ENCODE measurements around the gene HTR5A.
A peak's percentile ranks its signal among the peaks of the same experiment; 100 is the strongest.
"Not testable (repeated sequence)": the region's sequence is repeated elsewhere in the genome, so short reads cannot be mapped to it uniquely, and the experiment has no call there.

HTR5A gene

DNA sequence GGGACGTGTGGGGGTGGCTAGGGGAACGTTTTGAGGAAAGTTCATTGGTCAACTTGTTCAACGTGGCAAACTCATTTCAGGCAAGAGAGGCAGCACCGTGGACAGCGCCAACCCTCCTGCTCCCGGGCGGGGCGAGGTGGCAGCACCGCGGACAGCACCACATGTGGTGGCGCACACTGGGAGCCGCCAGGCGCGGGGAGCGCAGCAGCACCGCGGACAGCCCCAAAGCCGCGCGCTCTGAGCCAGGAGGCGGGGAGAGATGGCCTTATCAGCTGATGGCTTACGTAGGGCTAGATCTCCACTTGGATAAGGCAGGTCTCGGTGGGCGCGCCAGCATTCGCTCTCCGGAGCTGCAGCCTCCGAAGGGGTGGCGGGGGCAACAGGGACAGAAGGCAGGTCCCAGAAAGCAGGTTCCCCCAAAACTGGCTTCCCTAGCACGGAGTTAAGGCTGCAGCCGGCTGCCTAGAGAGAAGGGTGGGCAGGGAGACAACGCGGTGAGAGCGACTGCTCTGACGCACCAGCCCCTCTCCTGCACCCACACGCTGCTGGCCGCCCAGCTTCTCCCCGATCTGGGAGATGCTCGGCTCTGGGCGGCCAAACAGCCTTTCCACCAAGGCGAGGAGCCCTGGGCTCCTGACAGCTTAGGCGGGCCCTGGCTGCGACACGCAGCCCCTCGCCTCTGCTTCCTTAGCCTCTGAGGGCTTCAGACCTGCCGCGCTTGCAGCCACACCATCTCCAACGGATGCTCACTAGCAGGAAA, at the start of gene HTR5A:
TSS of gene HTR5A (plus strand) at position 333 of the 760 bp plus-strand sequence. CDS start 576 bp downstream, outside the sequence.
- H3K27ac Mint-ChIP-seq: no peak within 1 kb of the TSS
- peaks cover 0 to 3% of the 10 kb centered on the region in 2 donors for H3K4me1 Mint-ChIP-seq
- H3K4me3 Mint-ChIP-seq: no peak within 1 kb of the TSS
- peaks cover 58 to 62% of the 10 kb centered on the region in 2 donors for H3K27me3 Mint-ChIP-seq
- DNase-seq (peak; percentile 73), ATAC-seq (replicated peaks) (peak; percentile 98 to 99)
- H3K36me3 Mint-ChIP-seq: no peaks in the 10 kb centered on the region
- peaks cover 0 to 3% of the 10 kb centered on the region in 2 donors for H3K9me3 Mint-ChIP-seq

DNA sequence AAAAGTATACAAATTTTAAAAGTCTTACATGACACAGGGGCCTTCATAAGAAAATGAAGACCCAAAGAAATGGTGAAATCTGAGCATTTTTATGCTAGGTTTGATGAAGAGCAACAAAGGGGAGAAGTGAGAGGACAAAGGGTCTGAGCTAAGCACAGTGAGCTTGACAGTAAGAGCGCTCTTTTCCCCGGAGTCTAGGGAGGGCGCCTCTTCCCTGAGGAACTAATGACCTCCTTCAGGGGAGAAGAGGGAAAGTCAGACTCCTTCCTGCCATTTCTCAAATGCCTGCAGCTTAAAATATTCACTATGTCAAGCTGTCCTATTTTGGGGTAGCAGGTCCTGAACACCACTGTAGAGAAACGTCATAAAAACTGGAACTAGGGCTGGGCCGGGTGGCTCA, 49.1 kb upstream of the HTR5A start:
- peaks cover 4 to 7% of the 10 kb centered on the region in 2 donors for H3K27me3 Mint-ChIP-seq
- no peak overlapping the region for H3K4me3 Mint-ChIP-seq
- DNase-seq (no peak), ATAC-seq (replicated peaks) (no peak)
- H3K27ac Mint-ChIP-seq: no peak overlapping the region
- no peaks in the 10 kb centered on the region for H3K4me1 Mint-ChIP-seq
- H3K36me3 Mint-ChIP-seq: no peaks in the 10 kb centered on the region
- peaks cover 0 to 2% of the 10 kb centered on the region in 2 donors for H3K9me3 Mint-ChIP-seq

DNA sequence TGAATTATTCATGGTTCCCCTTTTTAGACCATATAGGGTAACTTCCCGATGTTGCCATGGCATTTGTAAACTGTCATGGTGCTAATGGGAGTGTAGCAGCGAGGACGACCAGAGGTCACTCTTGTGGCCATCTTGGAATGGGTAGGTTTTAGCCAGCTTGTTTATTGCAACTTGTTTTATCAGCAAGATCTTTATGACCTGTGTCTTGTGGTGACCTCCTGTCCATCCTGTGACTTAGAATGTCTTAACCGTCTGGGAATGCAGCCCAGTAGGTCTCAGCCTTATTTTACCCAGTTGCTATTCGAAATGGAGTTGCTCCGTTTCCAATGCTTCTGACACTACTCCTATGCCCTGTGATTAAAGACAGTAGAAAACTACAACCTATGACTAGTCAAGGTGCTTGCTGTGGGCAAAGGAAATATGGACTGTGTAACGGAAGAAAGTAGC, 48.4 kb upstream of the HTR5A start:
- Mint-ChIP-seq H3K9me3 (peaks cover 0 to 2% of the 10 kb centered on the region in 2 donors), H3K27ac (no peak overlapping the region), H3K4me3 (no peak overlapping the region), H3K36me3 (no peaks in the 10 kb centered on the region), H3K27me3 (peaks cover 4 to 8% of the 10 kb centered on the region in 2 donors), H3K4me1 (no peaks in the 10 kb centered on the region)
- no peak for ATAC-seq (replicated peaks)
- DNase-seq: no peak

DNA sequence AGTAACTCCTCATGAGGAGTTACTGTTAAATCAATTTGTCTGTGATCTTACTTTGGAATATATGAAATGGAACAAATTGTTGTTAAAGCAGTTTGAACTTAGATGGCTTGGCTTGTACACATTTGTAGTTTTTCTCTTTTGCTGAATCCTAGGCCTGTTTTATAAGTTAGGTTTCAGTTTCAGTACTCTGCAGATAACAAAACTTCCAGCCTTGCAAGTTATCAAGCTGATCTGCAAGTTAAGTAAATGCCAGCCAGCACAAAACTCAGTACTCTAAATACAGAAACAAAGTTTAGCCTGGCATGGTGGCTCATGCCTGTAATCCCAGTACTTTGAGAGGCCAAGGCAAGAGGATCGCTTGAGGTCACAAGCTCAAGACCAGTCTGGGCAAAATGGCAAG, 42.2 kb upstream of the HTR5A start:
- Mint-ChIP-seq H3K4me3 (no peak overlapping the region), H3K27me3 (peaks cover 16 to 31% of the 10 kb centered on the region in 2 donors), H3K27ac (no peak overlapping the region), H3K4me1 (no peaks in the 10 kb centered on the region), H3K9me3 (peaks cover 0 to 6% of the 10 kb centered on the region in 2 donors), H3K36me3 (no peaks in the 10 kb centered on the region)
- DNase-seq (no peak), ATAC-seq (replicated peaks) (no peak)

DNA sequence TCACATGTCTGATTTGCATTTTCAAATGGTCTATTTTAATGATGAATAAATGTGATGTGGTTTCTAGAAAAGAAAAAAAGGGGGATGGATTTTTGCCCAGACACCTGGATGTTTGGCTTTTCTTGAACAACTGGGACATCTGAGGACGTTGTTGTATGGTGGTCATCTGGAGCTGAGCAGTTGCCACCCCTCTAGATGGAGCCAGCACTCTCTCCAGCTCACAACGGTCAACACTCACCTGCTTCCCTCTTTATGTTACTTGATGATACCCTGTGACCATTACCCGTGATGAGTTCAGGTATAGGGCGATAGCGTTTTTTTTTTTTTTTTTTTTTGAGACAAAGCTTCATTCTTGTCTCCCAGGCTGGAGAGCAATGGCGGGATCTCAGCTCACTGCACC, 37.1 kb upstream of the HTR5A start:
- Mint-ChIP-seq H3K9me3 (peaks cover 5 to 8% of the 10 kb centered on the region in 2 donors), H3K27me3 (peaks cover 21 to 33% of the 10 kb centered on the region in 2 donors), H3K27ac (no peak overlapping the region), H3K4me3 (no peak overlapping the region), H3K4me1 (no peaks in the 10 kb centered on the region), H3K36me3 (peaks cover 3 to 4% of the 10 kb centered on the region in 2 donors)
- ATAC-seq (replicated peaks) (no peak), DNase-seq (no peak)

DNA sequence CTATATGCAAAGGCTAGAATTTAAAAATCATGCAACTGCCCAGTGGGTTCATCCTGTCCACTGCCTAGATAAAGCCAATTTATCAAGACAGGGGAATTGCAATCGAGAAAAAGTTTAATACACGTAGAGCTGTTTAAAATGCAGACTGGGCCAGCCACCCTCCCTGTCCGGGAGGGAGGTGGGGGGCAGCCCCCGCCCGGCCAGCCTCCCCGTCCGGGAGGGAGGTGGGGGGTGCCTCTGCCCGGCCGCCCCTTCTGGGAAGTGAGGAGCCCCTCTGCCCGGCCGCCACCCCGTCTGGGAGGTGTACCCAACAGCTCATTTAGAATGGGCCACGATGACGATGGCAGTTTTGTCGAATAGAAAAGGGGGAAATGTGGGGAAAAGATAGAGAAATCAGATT, 35.6 kb upstream of the HTR5A start:
- Mint-ChIP-seq H3K27me3 (peaks cover 18 to 30% of the 10 kb centered on the region in 2 donors), H3K9me3 (peaks cover 10 to 11% of the 10 kb centered on the region in 2 donors)
- H3K4me3 Mint-ChIP-seq; DNase-seq; H3K27ac Mint-ChIP-seq; H3K4me1 Mint-ChIP-seq; H3K36me3 Mint-ChIP-seq; ATAC-seq (replicated peaks): not testable (repeated sequence)

DNA sequence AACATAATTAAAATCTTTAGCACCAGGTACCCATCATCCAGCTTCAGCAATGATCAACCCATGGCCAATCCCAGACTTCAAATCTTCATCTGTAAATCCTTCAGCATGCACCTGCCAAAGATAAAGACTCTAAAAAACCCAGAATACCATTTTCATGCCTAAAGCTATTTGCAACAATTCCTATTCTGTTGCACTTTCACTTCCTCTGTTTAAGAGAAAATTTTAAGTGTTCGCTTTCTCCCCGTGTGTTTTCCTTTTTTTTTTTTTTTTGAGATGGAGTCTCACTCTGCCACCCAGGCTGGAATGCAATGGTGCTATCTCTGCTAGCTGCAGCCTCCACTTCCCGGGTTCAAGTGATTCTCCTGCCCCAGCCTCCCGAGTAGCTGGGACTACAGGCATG, 31.8 kb upstream of the HTR5A start:
- Mint-ChIP-seq H3K9me3 (peaks cover 8 to 16% of the 10 kb centered on the region in 2 donors), H3K4me3 (no peak overlapping the region), H3K36me3 (peaks cover 3 to 4% of the 10 kb centered on the region in 2 donors), H3K27ac (no peak overlapping the region), H3K4me1 (no peaks in the 10 kb centered on the region), H3K27me3 (peaks cover 21 to 29% of the 10 kb centered on the region in 2 donors)
- DNase-seq (no peak), ATAC-seq (replicated peaks) (no peak)

DNA sequence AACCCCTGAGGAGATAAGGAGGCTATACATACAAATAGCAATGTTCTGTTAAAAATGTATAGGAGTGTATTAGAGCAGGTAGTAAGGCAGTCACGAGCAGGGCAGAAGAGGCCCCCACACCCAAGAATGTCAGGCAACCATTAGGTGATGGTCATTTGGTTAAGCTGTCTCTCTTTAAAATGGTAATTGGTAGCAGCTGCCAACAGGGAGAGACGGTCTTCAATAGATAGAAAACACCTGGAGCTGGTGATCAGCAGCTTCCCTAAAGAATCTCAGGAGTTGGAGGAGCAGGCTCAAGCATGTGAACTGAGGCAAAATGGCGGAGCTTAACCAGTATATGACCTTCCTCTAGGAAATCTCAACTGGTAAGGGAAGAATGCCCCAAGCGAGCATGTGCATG, 26.4 kb upstream of the HTR5A start:
- Mint-ChIP-seq H3K27ac (no peak overlapping the region), H3K4me1 (no peaks in the 10 kb centered on the region), H3K9me3 (peaks cover 4 to 9% of the 10 kb centered on the region in 2 donors), H3K36me3 (no peaks in the 10 kb centered on the region), H3K4me3 (no peak overlapping the region), H3K27me3 (peaks cover 17 to 29% of the 10 kb centered on the region in 2 donors)
- ATAC-seq (replicated peaks) (no peak), DNase-seq (no peak)

DNA sequence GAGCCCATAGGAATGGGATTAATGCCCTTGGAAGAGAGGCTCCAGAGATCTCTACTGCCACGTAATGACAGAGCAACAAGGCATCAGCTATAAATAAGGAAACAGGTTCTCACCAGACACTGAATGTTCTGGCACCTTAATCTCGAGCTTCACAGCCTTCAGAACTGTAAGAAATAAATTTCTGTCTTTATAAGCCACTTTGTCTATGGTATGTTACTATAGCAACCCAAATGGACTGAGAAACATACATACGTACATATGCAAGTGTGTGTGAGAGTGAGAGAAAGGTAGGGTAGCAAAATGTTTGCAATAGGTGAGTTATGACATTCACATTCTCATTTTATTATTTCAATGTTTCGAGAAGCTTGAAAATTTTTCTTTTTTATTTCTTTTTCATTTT, 22.1 kb upstream of the HTR5A start:
- H3K9me3 Mint-ChIP-seq: peaks cover 0 to 5% of the 10 kb centered on the region in 2 donors
- H3K27me3 Mint-ChIP-seq: peaks cover 11 to 21% of the 10 kb centered on the region in 2 donors
- DNase-seq (no peak), ATAC-seq (replicated peaks) (no peak)
- H3K4me1 Mint-ChIP-seq: no peaks in the 10 kb centered on the region
- no peak overlapping the region for H3K4me3 Mint-ChIP-seq
- H3K36me3 Mint-ChIP-seq: no peaks in the 10 kb centered on the region
- H3K27ac Mint-ChIP-seq: no peak overlapping the region

DNA sequence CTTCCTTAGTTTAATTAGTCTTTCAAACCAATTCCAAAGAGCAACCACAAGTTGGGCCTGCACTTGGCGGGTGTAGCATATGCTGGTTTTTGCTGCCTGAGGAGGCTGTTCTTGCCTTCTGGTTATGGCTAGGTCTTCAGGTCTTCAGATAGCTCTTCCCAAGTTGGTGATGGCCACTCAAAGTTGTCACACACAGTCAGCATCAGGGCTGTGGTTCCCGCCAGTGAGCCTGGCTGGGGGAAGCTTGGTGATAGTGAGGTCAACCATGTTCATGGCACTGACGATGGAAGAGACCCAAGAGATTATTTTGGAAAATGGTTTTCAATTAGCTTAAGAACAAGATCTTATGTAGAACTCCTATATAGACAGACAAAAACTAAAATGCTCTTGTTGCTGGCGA, 18.8 kb upstream of the HTR5A start:
- Mint-ChIP-seq H3K9me3 (no peaks in the 10 kb centered on the region), H3K4me1 (no peaks in the 10 kb centered on the region), H3K27ac (no peak overlapping the region), H3K4me3 (no peak overlapping the region), H3K36me3 (no peaks in the 10 kb centered on the region), H3K27me3 (peaks cover 15 to 30% of the 10 kb centered on the region in 2 donors)
- DNase-seq: no peak
- no peak for ATAC-seq (replicated peaks)

DNA sequence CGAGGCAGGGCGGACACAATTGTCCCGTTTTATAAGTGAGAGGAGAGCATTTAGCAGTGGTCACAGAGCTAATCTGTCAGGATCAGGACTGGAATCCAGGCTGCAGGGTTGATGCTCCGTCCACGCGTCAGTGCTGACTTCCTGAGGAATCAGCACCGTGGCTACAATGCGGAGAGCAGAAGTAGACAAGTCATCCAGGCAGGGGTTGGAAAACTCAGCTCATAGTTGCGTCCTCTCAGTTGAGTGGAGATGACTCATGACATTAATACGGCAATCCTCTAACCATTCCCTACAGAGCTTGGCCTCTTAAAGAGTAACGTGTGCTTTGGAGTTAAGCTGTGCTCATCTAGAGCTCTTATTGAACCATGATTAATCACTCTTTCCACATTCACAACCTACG, 17.1 kb upstream of the HTR5A start:
- no peak overlapping the region for H3K27ac Mint-ChIP-seq
- peaks cover 19 to 30% of the 10 kb centered on the region in 2 donors for H3K27me3 Mint-ChIP-seq
- no peaks in the 10 kb centered on the region for H3K4me1 Mint-ChIP-seq
- no peak for DNase-seq
- no peaks in the 10 kb centered on the region for H3K36me3 Mint-ChIP-seq
- no peak overlapping the region for H3K4me3 Mint-ChIP-seq
- ATAC-seq (replicated peaks): no peak
- no peaks in the 10 kb centered on the region for H3K9me3 Mint-ChIP-seq

DNA sequence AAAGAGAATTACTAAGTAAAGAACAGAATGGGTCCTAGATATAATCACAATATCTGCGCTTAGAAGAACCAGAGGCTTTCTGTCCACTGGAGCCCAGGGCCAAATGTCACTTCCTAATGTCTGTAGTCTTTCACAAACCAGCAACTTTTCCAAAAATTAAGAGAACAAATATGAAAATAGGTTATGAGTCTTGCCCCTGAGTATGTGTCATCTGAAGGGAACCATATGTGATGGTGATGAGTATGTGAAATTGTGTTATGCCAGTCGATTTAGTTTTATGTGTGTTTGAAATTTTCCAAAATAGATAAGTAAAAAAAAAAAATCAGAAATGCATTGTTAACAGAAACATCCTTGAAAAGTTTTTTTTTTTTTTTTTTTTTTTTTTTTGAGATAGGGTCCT, 15.4 kb upstream of the HTR5A start:
- no peak for ATAC-seq (replicated peaks)
- no peak overlapping the region for H3K4me3 Mint-ChIP-seq
- H3K27ac Mint-ChIP-seq: no peak overlapping the region
- H3K4me1 Mint-ChIP-seq: no peaks in the 10 kb centered on the region
- H3K9me3 Mint-ChIP-seq: no peaks in the 10 kb centered on the region
- DNase-seq: no peak
- H3K27me3 Mint-ChIP-seq: peaks cover 23 to 30% of the 10 kb centered on the region in 2 donors
- no peaks in the 10 kb centered on the region for H3K36me3 Mint-ChIP-seq

DNA sequence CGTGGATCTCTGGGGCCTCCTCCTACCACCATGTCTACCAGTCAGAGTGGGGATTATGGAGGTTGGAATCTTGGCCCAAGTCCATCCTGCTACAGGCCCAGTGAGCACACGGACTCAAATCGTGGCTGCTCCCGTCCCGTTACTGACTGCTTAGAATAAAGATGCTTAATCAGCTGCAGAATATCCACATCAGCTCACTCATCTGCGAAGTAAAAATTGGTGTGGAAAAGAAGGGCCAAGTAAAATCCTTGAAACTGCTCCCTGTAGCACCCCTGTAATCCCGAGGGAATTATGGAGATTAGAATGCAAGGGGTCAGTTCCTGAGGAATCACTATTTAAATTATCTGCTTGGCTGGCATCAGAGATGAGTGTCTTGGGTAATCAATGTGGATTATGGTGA, 13.0 kb upstream of the HTR5A start:
- Mint-ChIP-seq H3K36me3 (no peaks in the 10 kb centered on the region), H3K9me3 (no peaks in the 10 kb centered on the region), H3K4me1 (no peaks in the 10 kb centered on the region), H3K27ac (no peak overlapping the region), H3K4me3 (no peak overlapping the region), H3K27me3 (peaks cover 33 to 42% of the 10 kb centered on the region in 2 donors)
- ATAC-seq (replicated peaks): no peak
- DNase-seq: no peak

DNA sequence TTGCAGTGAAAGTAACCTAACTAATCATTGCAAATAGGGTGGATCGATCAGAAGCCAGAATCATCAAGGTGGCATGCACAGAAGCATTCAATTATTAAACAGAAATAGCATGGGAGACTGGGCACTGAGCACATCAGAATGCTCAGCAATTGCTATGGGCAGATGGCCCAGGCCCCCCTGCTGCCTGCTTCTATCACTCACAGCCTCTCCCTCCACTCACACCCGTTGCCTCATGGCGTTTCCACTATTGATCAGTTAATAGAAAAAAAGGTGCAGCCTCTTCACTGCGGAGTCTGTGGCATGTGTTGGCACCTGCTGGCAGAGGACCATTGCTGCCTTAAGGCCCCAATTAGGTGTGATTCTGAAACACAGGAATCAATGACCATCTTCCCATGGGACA, 11.2 kb upstream of the HTR5A start:
- Mint-ChIP-seq H3K9me3 (no peaks in the 10 kb centered on the region), H3K4me3 (no peak overlapping the region), H3K27ac (no peak overlapping the region), H3K36me3 (no peaks in the 10 kb centered on the region), H3K27me3 (peaks cover 31 to 33% of the 10 kb centered on the region in 2 donors), H3K4me1 (no peaks in the 10 kb centered on the region)
- no peak for DNase-seq
- ATAC-seq (replicated peaks): no peak

DNA sequence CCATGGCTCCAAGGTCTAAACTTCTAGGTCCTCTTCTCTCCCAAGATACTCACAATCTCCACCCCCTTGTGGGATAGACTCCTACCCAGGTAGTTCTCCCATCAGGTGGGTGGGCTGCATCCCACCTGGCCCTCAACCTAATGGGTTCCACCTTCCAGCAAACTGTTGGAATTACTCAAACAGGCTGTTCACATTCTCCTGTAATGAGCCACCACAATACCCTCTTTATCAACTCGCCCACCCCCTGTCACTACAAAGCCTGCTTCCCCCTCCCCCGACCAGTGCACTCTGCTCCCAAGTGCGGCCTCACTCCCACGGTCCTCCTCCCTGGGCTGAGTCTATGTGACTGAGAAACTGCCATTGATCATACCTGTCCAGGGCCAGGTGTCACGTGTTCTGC, 10.4 kb upstream of the HTR5A start:
- ATAC-seq (replicated peaks) (no peak), DNase-seq (no peak)
- Mint-ChIP-seq H3K27ac (no peak overlapping the region), H3K4me1 (no peaks in the 10 kb centered on the region), H3K36me3 (no peaks in the 10 kb centered on the region), H3K9me3 (peaks cover 2 to 4% of the 10 kb centered on the region in 2 donors), H3K4me3 (no peak overlapping the region), H3K27me3 (peaks cover 34 to 37% of the 10 kb centered on the region in 2 donors)

Measured in stimulated activated naive B cell treated with anti-CD40 and anti-IgM and Interleukin-4, amounts not matched to agents 10 μg/mL and 1 μg/mL and 100 μg/mL, for 72 hours (primary cell).